ENCODE results near the gene DMBT1.

Gene DMBT1

DNA sequence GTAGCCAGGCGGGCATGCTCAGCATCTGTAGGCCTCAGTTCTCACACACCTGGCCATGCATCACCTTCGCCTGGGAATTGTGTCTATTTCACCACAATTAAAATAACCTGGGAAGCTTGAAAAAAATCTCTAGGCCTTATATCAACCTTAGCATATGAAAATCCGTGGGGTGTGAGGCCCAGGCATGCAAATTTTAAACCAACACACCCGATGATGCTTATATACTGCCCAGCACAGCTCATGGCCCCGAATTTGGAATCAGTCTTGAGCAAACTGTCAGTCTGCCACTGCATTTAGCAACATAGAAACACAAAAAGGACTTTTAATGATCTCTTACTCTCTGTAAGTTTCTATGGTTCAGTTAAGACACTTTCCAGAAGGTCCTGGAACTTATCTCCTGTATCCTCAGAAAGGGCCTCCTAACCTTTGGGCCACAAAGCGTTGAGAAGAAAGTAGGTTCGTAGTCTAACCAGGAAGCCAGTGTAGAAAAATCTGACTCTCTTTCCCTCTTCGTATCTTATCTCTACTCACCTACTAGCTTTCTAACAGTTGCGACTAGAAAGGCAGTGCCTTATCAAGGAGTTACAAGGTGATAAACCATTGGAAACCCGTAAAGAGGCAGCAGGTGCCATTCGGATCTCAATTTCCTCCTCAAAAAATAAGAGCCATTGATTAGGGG lies 12.0 kb upstream of the DMBT1 start:
- DNase-seq (ENCODE audit: low read depth in 4 of 4, low spot score in 1 of 4), result no peak

DNA sequence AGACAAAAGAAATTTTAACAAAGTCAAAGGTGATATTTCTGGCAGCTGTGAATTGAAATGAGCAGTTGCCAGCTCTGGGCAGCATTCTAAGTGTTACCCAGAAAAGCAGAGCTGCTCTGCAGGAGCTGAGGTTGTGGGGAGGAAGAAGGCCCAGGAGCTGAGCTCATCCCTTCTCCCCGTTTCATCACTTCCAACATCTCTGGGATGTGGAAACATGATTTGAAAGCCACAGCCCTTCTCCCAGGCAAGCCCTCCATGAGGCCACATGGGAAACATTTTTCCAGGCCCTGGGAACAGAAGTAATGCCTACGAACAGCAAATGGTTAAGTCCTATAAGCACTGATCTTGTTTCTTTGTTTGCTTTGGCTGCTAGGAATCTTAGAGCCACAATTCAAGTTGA lies 10.9 kb upstream of the DMBT1 start:
- DNase-seq (ENCODE audit: low read depth in 4 of 4, low spot score in 1 of 4), result no peak

DNA sequence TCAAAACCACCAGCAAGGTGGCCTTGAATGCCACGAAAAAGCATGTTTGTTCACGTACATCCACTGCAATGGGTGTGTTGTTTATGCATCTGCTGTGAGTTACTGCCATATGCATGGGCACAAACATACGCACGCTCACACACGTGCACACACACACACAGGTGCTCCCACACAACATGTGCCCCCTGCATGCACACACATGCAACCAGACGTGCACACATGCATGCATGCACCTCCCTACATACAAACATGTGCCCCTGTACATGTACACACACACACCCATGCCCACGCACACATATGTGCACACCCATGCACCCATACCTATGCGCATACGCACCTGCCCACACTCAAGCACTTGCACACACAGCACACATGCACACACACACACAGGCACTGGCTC lies 10.1 kb upstream of the DMBT1 start:
- DNase-seq (ENCODE audit: low read depth in 4 of 4, low spot score in 1 of 4), result no peak

DNA sequence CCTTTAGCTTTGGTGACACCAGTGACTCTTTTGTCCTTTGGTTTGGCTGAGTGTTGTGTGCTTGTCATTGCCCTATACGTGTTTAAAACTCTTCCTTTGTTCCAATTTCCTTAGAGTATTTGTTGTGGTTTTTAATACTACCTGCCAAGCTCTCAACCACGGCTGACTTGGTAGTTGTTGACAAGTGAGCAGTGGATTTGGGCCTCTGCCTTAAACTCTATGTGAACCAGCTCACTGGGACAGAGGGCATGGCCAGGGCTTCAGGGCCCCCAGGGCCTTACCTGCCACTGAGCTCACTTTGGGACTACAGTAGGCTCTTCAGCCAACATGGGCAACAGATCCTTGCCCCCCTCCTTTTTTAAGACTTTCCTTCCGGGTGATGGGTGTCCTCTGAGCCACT lies 9.6 kb upstream of the DMBT1 start:
- DNase-seq (ENCODE audit: low read depth in 4 of 4, low spot score in 1 of 4), result no peak

DNA sequence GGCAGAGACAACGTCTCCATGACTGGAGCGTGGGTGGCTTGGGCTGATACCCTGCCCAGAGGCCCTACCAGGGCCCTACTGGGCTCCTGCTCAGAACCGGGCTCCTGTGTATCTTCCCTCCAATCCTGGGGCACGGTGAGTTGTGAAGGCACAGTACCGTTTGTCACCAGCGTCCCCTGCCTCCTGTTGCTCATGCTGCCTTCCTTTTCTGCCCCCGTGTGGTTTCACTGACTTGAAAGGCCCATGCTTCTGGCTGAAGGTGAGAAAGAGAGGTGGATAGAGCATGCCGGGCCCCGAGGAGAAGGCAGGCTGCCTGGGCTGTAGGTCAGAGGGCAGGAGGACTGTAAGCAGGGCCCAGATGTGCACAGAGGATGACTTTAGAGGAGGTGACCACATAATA lies 9.1 kb upstream of the DMBT1 start:
- peak in 2 of 4 experiments; percentile 7 to 30 for DNase-seq (ENCODE audit: low read depth in 4 of 4, low spot score in 1 of 4)

DNA sequence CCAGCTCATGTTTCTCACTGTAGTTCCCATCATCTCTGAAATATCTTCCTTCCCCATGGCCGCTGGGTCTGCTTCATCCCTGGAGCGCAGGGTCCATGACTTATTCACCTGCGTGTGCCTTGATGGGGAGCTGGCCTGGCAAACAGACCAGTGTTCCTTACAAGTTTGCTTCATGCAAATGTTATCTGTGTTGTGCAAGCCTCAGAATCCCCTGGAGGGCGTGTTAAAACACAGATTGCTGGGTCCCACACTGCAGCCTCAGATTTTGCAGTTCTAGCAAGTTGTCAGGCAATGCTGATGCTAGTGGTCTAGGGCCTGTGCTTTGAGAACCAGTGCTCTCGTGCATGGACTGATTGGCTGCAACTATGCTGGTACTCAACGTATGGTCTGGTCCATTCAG lies 7.2 kb upstream of the DMBT1 start:
- DNase-seq (ENCODE audit: low read depth in 4 of 4, low spot score in 1 of 4), result no peak

DNA sequence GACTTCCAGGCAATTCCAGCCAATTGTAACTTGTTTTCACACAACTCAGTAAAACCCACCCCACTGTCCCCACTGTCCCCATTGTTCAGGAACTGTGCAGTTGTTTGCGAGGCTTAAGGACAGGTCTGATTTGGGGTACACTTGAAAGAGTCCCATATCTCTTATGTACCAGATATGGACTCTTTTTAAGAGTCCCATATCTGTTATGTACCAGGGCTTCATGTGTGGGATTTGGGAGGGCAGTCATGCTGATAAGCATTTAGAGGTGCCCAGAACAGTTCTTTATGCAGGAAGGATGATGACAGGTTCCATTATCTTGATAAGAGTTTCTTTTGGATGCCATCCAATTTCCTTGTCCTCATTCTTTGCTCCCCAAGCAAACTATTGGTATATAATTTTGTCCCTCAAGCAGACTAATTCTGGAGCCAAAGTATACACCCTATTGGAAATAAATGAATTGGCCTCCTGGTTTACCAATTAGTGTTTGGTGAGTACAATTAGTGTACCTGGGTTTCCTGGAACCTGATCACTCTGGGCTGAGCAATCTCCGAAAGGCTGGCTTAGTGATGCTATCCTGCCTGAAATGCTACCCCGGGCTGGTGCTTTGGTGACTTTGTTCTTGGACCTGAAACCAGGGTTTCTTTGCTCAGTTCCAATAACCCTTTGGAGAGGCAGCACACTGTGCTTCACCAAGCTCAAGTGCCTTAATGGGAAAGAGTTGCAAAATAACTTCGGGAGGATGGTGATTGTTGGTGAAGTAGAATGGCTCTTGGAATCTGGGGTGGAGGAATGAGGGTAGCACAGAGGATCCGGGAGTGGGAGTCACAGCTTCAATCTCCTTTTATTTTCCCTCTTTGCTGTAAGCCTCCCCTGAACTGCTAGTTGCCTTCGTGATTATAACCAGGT lies 6.2 kb upstream of the DMBT1 start:
- no peak for DNase-seq (ENCODE audit: low read depth in 4 of 4, low spot score in 1 of 4)

DNA sequence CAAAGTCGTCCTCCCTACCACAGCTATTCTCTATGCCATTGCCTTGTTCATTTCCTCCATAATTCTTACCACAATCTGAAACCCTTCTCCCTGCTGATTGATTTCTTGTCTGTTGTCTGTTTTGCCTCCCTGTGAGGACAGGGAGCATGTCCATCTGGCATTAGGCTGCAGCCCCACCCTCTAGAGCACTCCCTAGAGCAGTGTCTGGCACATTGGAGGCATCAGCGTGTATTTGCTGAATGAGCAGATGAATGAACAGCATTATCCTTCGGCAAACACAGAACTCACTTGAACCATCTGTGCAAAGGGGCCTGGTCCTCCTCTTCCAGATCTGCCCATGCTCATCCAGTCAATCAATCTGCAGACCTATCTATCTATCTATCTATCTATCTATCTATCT lies 5.1 kb upstream of the DMBT1 start:
- no peak for DNase-seq (ENCODE audit: low read depth in 4 of 4, low spot score in 1 of 4)

DNA sequence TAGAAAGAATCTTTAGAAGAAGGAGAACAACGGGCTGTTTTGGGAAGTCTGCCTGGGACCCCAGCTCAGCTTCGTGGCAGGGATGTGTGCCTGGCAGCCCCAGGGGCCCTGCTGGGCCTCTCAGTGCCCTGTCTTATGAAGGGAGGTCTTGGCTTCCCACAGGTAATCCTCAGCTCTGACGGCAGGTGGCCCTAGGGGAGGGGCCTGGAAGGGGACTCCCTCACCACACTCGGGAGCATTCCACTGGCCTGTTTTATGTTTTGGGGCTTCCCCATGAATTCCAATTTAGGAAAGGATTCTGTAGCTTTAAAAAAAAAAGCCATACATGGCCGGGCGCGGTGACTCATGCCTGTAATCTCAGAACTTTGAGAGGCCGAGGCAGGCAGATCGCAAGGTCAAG lies 3.0 kb upstream of the DMBT1 start:
- no peak for DNase-seq (ENCODE audit: low read depth in 4 of 4, low spot score in 1 of 4)

DNA sequence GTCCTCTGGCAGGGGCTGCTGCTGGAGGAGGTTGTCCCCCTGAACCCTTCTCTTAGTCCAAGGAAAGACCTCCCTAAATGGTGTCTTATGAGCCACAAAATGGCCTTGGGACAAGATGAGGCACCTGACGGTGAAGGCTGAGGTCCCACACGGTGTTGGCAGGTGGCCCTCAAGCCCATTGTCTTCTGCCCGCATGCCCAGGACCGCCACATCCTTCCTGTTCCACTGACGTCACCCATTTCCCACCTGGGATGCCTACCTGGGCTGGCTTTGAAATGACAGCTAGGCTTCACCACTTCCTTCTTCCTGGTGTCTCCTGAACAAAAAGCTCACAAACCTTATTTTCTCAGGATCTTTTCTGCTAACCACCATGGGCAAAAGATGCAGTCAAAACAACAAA lies 2.1 kb upstream of the DMBT1 start:
- DNase-seq (ENCODE audit: low read depth in 4 of 4, low spot score in 1 of 4), result no peak

DNA sequence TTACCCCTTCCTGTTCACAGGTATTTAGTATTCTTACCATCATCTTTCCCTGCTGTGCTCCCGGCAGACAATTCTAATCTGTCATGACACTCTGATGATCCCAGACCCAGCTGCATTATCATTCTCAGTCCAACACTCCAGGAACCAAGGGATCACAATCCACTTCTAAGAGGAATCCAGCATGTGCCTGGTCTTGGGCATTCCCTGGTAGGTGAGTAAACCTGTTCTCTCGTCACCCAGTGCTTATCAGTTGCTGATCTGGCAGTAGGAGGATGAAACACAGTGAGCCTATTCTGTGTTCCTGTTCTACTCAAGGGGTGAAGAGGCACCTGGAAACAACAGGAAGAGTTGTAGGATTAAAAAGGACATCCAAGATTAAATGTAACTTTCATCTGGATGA lies 1.3 kb upstream of the DMBT1 start:
- DNase-seq (ENCODE audit: low read depth in 4 of 4, low spot score in 1 of 4), result no peak

DNA sequence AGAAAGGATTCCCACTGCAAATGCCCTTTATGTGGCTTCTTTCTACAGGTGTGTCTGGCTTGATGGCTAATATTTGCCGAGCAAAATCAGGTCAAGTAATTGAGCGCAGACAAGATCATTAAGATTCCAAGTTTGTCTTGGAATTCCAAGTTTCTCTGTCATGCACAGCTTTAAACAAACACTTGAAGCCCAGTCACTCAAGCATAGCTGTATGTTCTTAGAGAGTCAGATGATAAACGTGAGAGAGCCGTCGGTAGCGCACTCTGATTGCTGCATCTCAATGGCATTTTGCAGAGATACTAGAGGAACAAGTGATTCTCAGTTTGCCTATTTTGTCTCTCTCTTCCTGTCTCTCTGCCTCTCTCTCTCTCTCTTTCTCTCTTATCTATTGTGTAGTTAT lies 658 bp downstream of the DMBT1 start:
- DNase-seq (ENCODE audit: low read depth in 4 of 4, low spot score in 1 of 4), result no peak

DNA sequence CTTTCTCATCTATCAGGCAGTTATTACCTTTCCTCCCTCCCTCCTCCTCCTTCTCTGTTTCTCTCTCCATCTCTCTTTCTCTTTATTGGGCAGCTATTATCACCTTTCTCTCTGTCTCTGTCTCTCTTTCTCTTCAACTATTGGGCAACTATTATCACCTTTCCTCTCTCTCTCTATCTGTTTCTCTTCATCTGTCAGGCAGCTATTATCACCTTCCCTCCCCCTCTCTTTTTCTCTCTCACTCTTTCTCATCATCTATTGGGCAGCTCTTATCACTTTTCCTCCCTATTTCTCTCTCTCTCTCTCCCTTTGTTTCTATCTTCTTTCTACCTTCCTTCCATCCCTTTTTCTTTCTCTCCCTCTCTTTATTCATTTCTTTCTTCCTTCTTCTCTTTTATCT lies 1.2 kb downstream of the DMBT1 start:
- DNase-seq (ENCODE audit: low read depth in 4 of 4, low spot score in 1 of 4), result no peak

DNA sequence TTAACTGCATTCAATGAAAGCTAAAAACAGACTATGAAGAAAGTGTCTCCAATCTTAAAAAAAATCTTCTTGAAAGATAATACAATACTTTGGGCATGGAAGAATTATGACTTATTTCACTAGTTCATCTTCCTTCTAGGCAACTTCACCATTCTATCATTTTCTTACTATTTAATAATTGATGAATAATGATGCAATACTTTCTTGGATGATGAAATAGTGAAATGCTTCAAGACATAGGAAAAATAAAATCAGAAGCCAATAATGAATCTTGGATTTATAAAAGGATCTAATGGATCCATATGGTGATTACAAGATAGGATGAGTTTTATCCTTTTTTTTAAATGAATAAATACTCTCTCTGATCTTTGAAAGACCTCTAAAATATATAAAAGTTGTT lies 4.4 kb downstream of the DMBT1 start:
- no peak for DNase-seq (ENCODE audit: low read depth in 4 of 4, low spot score in 1 of 4)

DNA sequence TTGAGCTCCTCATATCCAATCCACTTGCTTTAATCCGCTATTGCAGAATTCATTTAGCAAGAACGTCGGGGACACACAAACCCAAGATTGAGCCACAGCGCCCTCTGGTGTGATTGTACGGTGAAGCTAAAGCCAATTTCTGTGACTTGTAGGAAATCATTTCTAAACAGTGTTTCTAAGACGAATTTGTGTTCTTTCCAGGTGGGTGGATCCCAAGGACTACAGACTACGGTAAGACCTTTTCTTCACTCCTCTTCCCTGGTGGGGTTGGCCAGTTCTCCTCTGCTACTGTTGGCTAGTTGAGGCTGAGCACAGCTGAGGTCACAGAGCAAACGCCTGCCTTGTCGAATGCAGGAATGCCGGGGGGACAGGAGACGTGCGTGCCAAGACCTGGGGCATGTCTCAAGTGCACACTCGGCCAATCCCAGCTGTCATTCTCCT lies 5.2 kb downstream of the DMBT1 start:
- DNase-seq (ENCODE audit: low read depth in 4 of 4, low spot score in 1 of 4), result peak; percentile 30 to 53 (median 41)

DNA sequence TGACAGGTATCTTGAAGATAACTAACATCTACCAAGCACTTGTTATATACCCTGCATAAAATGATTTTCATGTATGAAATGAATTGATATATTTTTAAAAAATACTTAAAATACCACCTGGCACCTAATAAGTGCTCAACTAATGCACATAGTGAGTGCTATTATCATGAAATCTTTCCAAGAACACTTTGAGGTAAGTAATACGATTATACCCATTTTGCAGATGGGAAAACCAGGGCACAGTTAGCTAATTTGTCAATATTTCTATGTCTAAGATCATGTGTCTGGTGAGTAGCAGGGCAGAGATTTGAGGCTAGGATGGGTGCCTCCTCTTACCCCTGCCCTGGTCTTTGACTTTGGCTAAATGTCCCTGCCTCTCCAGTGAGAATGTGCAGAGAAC lies 6.1 kb downstream of the DMBT1 start:
- DNase-seq (ENCODE audit: low read depth in 4 of 4, low spot score in 1 of 4), result no peak

DNA sequence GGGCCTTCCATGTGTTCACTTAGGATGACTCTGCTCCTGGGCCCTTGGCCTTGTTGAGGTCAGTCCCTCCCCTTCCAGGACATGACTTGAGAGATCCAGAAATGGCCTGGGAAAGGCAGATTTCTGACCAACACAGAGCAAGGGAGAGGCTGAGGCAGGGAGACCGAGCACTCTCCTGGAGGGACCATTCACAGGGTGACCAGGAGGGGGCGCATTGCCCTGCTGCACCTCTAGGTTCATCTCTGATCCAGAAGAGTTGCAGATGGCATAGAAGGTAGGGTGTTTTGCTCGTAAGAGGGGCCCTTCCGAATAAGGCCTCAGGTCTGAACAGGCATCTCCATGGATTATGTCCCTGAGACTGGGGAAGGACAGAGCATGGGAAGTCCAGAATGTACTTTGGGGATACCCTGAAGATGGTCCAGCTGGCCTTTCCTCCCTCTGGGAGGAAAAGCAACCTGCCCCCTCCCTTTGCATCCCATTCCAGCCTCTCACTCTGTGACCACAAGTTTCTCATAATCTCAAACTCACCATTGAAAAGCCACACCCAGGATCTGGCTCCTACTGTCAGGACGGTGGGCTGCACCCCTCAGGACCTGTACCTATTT lies 6.6 kb downstream of the DMBT1 start:
- peak in 1 of 4 experiments; percentile 13 for DNase-seq (ENCODE audit: low read depth in 4 of 4, low spot score in 1 of 4)

DNA sequence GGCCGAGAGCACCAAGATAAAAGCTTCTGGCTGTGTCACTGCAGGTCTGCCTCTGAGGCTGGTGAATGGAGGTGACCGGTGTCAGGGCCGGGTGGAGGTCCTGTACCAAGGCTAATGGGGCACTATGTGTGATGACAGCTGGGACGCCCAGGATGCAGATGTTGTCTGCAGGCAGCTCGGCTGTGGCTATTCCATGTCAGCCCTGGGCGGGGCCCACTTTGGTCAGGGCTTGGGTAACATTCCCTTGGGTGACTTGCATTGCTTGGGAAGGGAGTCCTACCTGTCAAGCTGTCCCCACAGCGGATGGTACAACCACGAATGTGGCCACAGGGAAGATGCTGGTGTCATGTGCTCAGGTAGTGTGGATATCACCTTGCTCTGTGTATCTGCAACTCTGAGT lies 8.0 kb downstream of the DMBT1 start:
- no peak for DNase-seq (ENCODE audit: low read depth in 4 of 4, low spot score in 1 of 4)

DNA sequence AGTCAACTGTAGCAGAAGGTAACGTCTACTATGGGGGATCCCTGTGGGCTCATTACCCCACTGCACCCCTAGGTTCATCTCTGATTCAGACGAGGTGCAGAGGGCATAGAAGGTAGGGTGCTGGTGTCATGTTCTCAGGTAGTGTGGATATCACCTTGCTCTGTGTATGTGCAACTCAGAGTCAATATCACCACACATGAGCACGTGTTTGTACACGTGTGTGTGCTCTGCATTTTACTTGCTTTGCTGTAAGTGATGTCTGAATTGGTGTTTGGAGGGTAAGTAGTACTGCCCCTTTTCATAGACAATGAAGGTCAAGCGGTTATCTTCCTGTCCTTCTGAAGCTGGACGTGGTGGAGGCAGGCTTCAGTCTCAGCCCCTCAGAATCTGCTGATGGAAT lies 10.4 kb downstream of the DMBT1 start:
- no peak for DNase-seq (ENCODE audit: low read depth in 4 of 4, low spot score in 1 of 4)

DNA sequence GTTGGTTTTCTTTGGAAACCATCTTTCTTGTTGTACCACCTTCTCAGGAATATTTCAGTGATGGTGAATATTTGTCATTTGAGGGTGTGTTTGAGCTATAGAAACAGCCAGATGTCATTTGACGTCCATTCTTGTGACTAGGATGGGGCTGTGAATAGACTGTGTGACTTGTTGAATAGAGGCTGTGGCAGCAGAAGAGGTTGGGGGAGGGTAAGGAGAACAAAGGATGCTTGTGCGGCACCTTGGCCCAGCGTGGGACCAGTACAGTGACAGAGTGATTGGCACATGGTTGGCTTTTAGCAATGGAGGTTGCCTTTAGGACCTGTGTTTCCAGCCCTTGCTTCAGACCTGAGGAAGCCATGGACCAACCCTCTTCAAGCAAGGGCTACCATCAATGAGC lies 11.3 kb downstream of the DMBT1 start:
- no peak for DNase-seq (ENCODE audit: low read depth in 4 of 4, low spot score in 1 of 4)

DNA sequence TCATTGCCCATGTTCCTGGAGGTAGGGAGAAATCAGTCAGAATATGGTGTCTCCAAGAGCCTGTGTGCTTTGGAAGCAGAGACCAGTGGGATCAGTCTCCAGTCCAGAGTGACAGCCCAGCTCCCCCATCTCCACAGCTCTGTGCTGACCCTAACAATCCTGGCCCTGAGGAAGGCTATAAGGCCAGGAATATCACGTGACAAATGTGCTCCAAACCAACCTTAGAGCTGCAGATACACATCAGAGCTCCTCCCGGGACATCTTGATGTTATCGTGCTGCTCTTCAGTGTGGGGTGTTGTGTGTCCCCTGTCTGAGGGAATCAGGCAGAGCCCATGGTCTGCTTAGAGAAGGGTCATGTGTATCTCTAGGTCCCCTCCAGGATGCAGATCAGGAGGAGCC lies 15.2 kb downstream of the DMBT1 start:
- DNase-seq (ENCODE audit: low read depth in 4 of 4, low spot score in 1 of 4), result no peak

DNA sequence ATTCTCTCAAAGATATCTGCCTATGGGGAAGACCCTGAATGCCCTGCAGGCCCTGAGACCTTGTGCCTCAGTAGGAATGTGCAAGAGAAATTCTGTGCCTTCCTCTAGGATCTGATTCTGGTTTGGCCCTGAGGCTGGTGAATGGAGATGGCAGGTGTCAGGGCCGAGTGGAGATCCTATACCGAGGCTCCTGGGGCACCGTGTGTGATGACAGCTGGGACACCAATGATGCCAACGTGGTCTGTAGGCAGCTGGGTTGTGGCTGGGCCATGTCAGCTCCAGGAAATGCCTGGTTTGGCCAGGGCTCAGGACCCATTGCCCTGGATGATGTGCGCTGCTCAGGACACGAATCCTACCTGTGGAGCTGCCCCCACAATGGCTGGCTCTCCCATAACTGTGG lies 15.7 kb downstream of the DMBT1 start:
- DNase-seq (ENCODE audit: low read depth in 4 of 4, low spot score in 1 of 4), result no peak
